PC-9 (cell line): Measurements from ENCODE around the gene IBA57. TPM values are rescaled to one million over a fixed set of nuclear protein-coding genes. Genes with fewer than 3 reads are reported as not detected.

Experiments used
- BruUV-seq: library from RNA; stranded (reverse); fragments of 400-500 nt; replicated peaks from 2 replicates; lab custom pipeline; 2021; lab: Mats Ljungman, UMichigan
- CTCF ChIA-PET: fragments of 300-600 bp; sonication (Branson Sonifier 250); formaldehyde crosslinking; loops from one replicate; lab custom pipeline; 2022; ENCODE audit warnings: antibody characterized with exemption; lab: Charles Lee
- POLR2A ChIA-PET: fragments of 300-600 bp; sonication (Branson Sonifier 250); formaldehyde crosslinking; loops from one replicate; lab custom pipeline; 2022; ENCODE audit warnings: antibody characterized with exemption; ENCODE audit not compliant: unreplicated experiment; lab: Charles Lee
- DNase-seq, 2 experiments: peaks; one replicate each; pipeline versions ENCODE4 v3.0.0 to v3.0.0-alpha.2; 2015 to 2022; ENCODE audit warnings: mixed read lengths in 1 of 2
- H2AFZ ChIP-seq: fragments of 200-600 bp; sonication (generic); 2 replicates; pipeline ENCODE4 v1.8.1; 2017; ENCODE audit warnings: antibody characterized with exemption
- H3F3A ChIP-seq: fragments of 200-600 bp; sonication (generic); 2 replicates; pipeline ENCODE4 v1.8.1; 2017; ENCODE audit warnings: antibody characterized with exemption, mild to moderate bottlenecking, low read depth; ENCODE audit not compliant: insufficient read depth
- H3K27ac ChIP-seq: fragments of 200-600 bp; sonication (generic); 2 replicates; pipeline ENCODE4 v1.6.1; 2016; ENCODE audit warnings: mixed run types
- H3K27me3 ChIP-seq: fragments of 200-600 bp; sonication (generic); 2 replicates; pipeline ENCODE4 v1.6.1; 2016; ENCODE audit warnings: low read depth, mixed run types; ENCODE audit not compliant: insufficient read depth
- H3K36me3 ChIP-seq: fragments of 200-600 bp; sonication (generic); 2 replicates; pipeline ENCODE4 v1.6.1; 2016; ENCODE audit warnings: low read depth, mixed run types
- H3K4me1 ChIP-seq: fragments of 200-600 bp; sonication (generic); replicated peaks from 2 replicates; pipeline ENCODE4 v1.6.1; 2016; ENCODE audit warnings: mixed run types; ENCODE audit not compliant: insufficient read depth
- H3K4me2 ChIP-seq: fragments of 200-600 bp; sonication (generic); 2 replicates; pipeline ENCODE4 v1.6.1; 2017; ENCODE audit warnings: mixed run types
- H3K4me3 ChIP-seq: fragments of 200-600 bp; sonication (generic); 2 replicates; pipeline ENCODE4 v1.6.1; 2016; ENCODE audit warnings: mixed run types
- H3K79me2 ChIP-seq: fragments of 200-600 bp; sonication (generic); 2 replicates; pipeline ENCODE4 v1.6.1; 2017; ENCODE audit warnings: low read depth, mixed run types
- H3K9me2 ChIP-seq: fragments of 200-600 bp; sonication (generic); 2 replicates; pipeline ENCODE4 v1.8.1; 2017; ENCODE audit warnings: mild to moderate bottlenecking; ENCODE audit not compliant: insufficient read depth
- H3K9me3 ChIP-seq: fragments of 200-600 bp; sonication (generic); 2 replicates; pipeline ENCODE4 v1.8.1; 2016; ENCODE audit warnings: low read depth; ENCODE audit not compliant: insufficient read depth
- H4K20me1 ChIP-seq: fragments of 200-600 bp; sonication (generic); 2 replicates; pipeline ENCODE4 v1.8.1; 2017; ENCODE audit not compliant: insufficient read depth
- CTCF ChIP-seq: fragments of 200-600 bp; sonication (generic); conservative IDR thresholded peaks from 2 replicates; pipeline ENCODE4 v1.6.1; 2017; ENCODE audit warnings: mixed run types, antibody characterized with exemption, mild to moderate bottlenecking, moderate library complexity
- EZH2 ChIP-seq: fragments of 200-600 bp; sonication (generic); IDR thresholded peaks from 2 replicates; pipeline ENCODE4 v1.8.0; 2017; ENCODE audit warnings: antibody characterized with exemption, low read depth
- intact Hi-C: fragments of 100-400 bp; cut with micrococcal nuclease; formaldehyde crosslinking; loops from one replicate; pipeline ENCODE4 v1.10.0; 2022; ENCODE audit not compliant: unreplicated experiment
- total RNA-seq: library from RNA; stranded (reverse); gene quantifications from 2 replicates; pipeline ENCODE4 v1.2.3, GENCODE V29; 2021

IBA57 gene
- total RNA-seq, 1 experiment from 2014 or later, result 7.8 TPM

GRCh38 chr1:228214921-228215662 lies 49.5 kb downstream of the IBA57 start:
- peaks cover 4% of the 10 kb centered on the region; the same call in 1 of the 2 replicates for H3K4me1 ChIP-seq
- no peak overlapping the region for H3K27ac ChIP-seq
- no peak overlapping the region for H3K4me3 ChIP-seq
- no peaks in the 10 kb centered on the region for H4K20me1 ChIP-seq
- H3K27me3 ChIP-seq, result no peaks in the 10 kb centered on the region
- intact Hi-C loops, result loop anchor here (5.0 kb wide), 2 partner anchors 162 to 302 kb away; no protein-coding TSS in a partner anchor
- H3K4me2 ChIP-seq, result no peak overlapping the region
- CTCF ChIA-PET, result interaction anchor here (0.6 kb wide), 1 partner anchor 470 kb away, joined by 3 read pairs; no protein-coding TSS in a partner anchor
- H2AFZ ChIP-seq, result no peak overlapping the region
- no peaks in the 10 kb centered on the region for H3K79me2 ChIP-seq
- no peaks in the 10 kb centered on the region for H3K9me3 ChIP-seq
- TF ChIP-seq CTCF (no peak), EZH2 (no peak)
- H3K9me2 ChIP-seq, result no peaks in the 10 kb centered on the region
- peaks cover 10% of the 10 kb centered on the region; the same call in 1 of the 2 replicates for H3F3A ChIP-seq
- DNase-seq, result no peak
- POLR2A ChIA-PET, result no interaction called here
- no peaks in the 10 kb centered on the region for H3K36me3 ChIP-seq
- BruUV-seq, result no TSS peak

- Histone ChIP-seq H3K4me1 (no peaks in the 10 kb centered on the region), H3K9me2 (no peaks in the 10 kb centered on the region), H3K9me3 (no peaks in the 10 kb centered on the region), H4K20me1 (no peaks in the 10 kb centered on the region), H3K36me3 (no peaks in the 10 kb centered on the region), H3K27ac (no peak overlapping the region), H3K27me3 (no peaks in the 10 kb centered on the region), H3K4me3 (no peak overlapping the region), H3K4me2 (no peak overlapping the region), H3F3A (peaks cover 8% of the 10 kb centered on the region; the same call in 1 of the 2 replicates), H3K79me2 (no peaks in the 10 kb centered on the region), H2AFZ (no peak overlapping the region)
- intact Hi-C loops, result no loop called here
- no TSS peak for BruUV-seq
- CTCF ChIA-PET, result no interaction called here
- POLR2A ChIA-PET, result no interaction called here
- no peak for DNase-seq
- TF ChIP-seq EZH2 (no peak), CTCF (no peak)
These were observed 50.1 kb downstream of the IBA57 start for GRCh38 chr1:228215663-228216116.

GRCh38 chr1:228216371-228217320 lies 51.0 kb downstream of the IBA57 start:
- no peak overlapping the region for H3K4me2 ChIP-seq

More at GRCh38 chr1:228216371-228217320, 51.0 kb downstream of the IBA57 start:
- no peaks in the 10 kb centered on the region for H3K9me3 ChIP-seq
- no peaks in the 10 kb centered on the region for H3K79me2 ChIP-seq
- ChIA-PET POLR2A (no interaction called here), CTCF (no interaction called here)
- H3K4me1 ChIP-seq, result no peaks in the 10 kb centered on the region
- no peaks in the 10 kb centered on the region for H4K20me1 ChIP-seq
- no peaks in the 10 kb centered on the region for H3K36me3 ChIP-seq
- TF ChIP-seq CTCF, result no peak
- no peak for TF ChIP-seq EZH2
- H2AFZ ChIP-seq, result no peak overlapping the region
- no TSS peak for BruUV-seq
- no peak overlapping the region for H3K4me3 ChIP-seq
- intact Hi-C loops, result no loop called here
- H3K9me2 ChIP-seq, result no peaks in the 10 kb centered on the region
- DNase-seq, result no peak
- no peak overlapping the region for H3K27ac ChIP-seq
- no peaks in the 10 kb centered on the region for H3F3A ChIP-seq
- H3K27me3 ChIP-seq, result no peaks in the 10 kb centered on the region
